Brain microvascular endothelial cell (primary cell): ENCODE data around the gene EIF3L.

Source experiments
- DNase-seq: peaks from one replicate; pipeline ENCODE4 v3.0.0-alpha.2; 2020
- H3K27ac ChIP-seq: fragments of 250-450 bp; sonication (Bioruptor Pico); 2 replicates; pipeline ENCODE4 v1.5.1; 2020; ENCODE audit warnings: mild to moderate bottlenecking, moderate library complexity
- H3K27me3 ChIP-seq: fragments of 250-450 bp; sonication (Bioruptor Pico); replicated peaks from 2 replicates; pipeline ENCODE4 v1.5.1; 2020; ENCODE audit warnings: mild to moderate bottlenecking
- H3K36me3 ChIP-seq: fragments of 250-450 bp; sonication (Bioruptor Pico); replicated peaks from 2 replicates; pipeline ENCODE4 v1.5.1; 2020; ENCODE audit warnings: mild to moderate bottlenecking
- H3K4me3 ChIP-seq: 2 replicates; pipeline ENCODE4 v1.5.1; 2011; ENCODE audit warnings: low read depth, mild to moderate bottlenecking, control low read depth, low read length, moderate library complexity
- in situ Hi-C: cut with HindIII; loops from 2 replicates; pipeline ENCODE4 v1.10.0; 2017; ENCODE audit warnings: low sequenced_read_pairs, low pct_ligation_motif_present
- TF ChIP-seq, protein P1 (sequence below): IDR thresholded peaks from 2 replicates; pipeline ENCODE4 v1.5.1; 2011; ENCODE audit warnings: low read depth, mild to moderate bottlenecking, moderate library complexity, low read length, control low read depth, inconsistent platforms; ENCODE audit errors: missing control alignments

The EIF3L gene

DNA sequence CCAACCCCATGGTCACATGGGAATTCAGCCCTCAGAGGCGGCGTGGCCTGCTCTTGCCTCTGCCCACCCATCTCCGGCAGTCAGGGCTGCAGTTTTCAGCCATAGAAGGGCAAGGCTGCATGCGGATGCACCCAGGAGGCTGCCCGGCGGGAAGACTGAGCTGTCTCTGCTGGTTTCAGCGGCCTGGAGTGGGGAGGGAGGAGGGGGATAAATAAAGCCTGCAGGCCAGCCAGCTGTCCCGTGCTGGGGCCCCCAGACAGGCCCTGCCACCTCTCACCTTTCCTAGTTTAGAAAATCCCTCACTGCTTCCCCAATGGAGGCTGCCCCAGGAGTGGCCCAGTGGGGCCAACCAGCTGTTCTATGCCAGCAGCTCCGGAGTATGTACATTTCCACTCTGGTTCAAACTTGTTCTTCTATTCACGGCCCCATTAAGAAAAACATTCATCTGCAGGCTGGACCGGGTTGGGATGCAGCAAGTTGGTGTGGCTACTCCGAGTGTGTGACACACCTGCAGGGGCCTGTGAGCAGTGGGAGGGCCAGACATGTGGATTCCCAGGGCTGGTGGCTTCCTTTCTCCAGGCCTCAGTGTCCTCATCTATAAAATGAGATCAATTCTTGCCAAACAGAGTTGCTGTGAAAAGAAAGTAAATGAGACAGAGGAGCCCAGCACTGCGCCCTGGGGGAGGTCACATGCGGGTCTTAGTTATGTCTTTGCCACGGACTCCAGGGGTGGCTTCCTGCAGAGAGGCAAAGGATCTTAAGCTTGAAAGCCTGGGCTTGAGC is 61.9 kb downstream of the EIF3L start:
- peaks cover 36% of the 10 kb centered on the region for H3K36me3 ChIP-seq
- no peak overlapping the region for H3K27ac ChIP-seq
- no peaks in the 10 kb centered on the region for H3K27me3 ChIP-seq
- TF ChIP-seq, protein P1, sequence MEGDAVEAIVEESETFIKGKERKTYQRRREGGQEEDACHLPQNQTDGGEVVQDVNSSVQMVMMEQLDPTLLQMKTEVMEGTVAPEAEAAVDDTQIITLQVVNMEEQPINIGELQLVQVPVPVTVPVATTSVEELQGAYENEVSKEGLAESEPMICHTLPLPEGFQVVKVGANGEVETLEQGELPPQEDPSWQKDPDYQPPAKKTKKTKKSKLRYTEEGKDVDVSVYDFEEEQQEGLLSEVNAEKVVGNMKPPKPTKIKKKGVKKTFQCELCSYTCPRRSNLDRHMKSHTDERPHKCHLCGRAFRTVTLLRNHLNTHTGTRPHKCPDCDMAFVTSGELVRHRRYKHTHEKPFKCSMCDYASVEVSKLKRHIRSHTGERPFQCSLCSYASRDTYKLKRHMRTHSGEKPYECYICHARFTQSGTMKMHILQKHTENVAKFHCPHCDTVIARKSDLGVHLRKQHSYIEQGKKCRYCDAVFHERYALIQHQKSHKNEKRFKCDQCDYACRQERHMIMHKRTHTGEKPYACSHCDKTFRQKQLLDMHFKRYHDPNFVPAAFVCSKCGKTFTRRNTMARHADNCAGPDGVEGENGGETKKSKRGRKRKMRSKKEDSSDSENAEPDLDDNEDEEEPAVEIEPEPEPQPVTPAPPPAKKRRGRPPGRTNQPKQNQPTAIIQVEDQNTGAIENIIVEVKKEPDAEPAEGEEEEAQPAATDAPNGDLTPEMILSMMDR = no peak
- H3K4me3 ChIP-seq = no peak overlapping the region
- in situ Hi-C loops = no loop called here
- no peak for DNase-seq

DNA sequence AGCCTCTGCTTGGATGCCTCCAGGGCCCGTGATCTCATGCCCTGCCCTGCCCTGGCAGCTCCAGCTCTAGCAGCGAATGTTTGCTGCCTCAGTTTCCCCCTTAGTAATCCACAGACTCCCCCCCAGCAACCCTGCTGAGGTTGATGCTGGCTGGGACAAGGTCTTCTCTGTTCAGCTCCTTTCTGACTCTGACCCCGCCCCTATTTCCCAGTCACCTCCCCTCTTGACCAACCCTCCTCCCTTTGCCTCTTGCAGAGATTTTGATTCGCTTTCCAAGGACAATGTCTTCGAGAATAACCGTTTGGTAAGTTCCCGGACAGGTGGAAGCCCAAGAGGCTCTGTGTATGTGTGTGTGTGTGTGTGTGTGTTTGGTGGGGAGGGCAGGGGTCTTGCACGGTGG is 62.5 kb downstream of the EIF3L start:
- Histone ChIP-seq H3K27me3 (no peaks in the 10 kb centered on the region), H3K36me3 (peaks cover 42% of the 10 kb centered on the region), H3K27ac (no peak overlapping the region), H3K4me3 (no peak overlapping the region)
- no peak for DNase-seq
- in situ Hi-C loops = no loop called here
- TF ChIP-seq, protein P1 = no peak

DNA sequence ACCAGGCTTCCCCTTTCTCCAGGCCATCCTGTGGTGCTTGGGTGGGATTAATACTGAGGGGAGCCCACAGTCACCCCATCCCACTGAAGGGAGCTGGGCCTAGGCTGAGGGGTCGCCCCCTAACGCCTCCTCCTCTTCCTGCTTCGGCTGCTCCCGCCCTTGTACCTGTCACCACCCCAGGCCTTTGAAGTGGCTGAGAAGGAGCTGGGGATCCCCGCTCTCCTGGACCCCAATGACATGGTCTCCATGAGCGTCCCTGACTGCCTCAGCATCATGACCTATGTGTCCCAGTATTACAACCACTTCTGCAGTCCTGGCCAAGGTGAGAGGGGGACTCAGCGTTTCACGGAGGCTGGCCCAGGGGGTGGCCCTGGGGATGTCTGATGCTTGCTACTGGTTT is 63.0 kb downstream of the EIF3L start:
- TF ChIP-seq, protein P1 = no peak
- in situ Hi-C loops = no loop called here
- Histone ChIP-seq H3K36me3 (peaks cover 47% of the 10 kb centered on the region), H3K27ac (no peak overlapping the region), H3K27me3 (no peaks in the 10 kb centered on the region), H3K4me3 (no peak overlapping the region)
- no peak for DNase-seq

DNA sequence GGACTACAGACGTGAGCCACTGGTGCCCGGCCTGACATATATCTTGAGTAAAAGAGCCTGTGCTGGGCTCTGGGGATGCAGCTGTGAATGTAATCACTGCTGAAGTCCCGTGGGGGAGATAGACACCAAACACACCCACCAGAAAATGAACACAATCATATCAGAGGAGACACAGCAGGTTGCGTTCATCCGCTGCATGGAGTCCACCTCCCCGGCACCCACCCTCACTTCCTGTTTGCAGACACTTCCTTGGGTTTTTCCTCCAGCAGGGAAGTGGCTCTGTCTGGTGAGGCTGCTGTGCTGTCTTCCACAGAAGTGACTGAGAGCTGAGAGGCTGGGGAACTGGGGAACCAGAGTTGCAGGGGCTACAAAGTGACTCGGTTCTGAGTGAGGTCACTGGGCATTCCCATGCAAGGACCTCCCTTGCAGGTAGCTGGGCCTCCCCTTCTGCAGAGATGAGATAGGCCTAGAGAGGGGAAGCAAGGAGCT is 64.1 kb downstream of the EIF3L start:
- DNase-seq = no peak
- TF ChIP-seq, protein P1 = no peak
- Histone ChIP-seq H3K36me3 (peaks cover 58% of the 10 kb centered on the region), H3K4me3 (no peak overlapping the region), H3K27ac (no peak overlapping the region), H3K27me3 (no peaks in the 10 kb centered on the region)
- in situ Hi-C loops = no loop called here

DNA sequence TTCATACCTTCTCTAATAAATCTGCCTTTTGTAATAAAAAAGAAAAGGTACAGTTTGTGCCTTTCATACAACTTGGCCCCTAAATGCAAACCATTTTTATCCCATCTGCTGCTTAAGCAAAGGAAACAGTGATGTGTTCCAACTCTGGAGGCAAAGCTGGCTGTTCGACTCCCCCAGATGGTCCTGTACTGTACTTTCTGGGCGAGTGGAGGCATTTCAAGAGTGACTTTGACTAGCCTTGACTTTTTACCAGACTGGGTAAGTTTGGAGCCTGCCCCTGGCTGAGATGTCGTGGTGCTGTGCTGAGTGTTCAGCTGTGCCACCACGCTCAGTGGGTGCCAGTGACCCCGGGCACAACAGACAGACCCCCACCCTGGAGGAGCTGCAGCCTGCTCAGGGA is 67.1 kb downstream of the EIF3L start:
- H3K36me3 ChIP-seq = peaks cover 73% of the 10 kb centered on the region
- H3K4me3 ChIP-seq = no peak overlapping the region
- H3K27ac ChIP-seq = no peak overlapping the region
- in situ Hi-C loops = no loop called here
- TF ChIP-seq, protein P1 = no peak
- no peaks in the 10 kb centered on the region for H3K27me3 ChIP-seq
- DNase-seq = no peak

DNA sequence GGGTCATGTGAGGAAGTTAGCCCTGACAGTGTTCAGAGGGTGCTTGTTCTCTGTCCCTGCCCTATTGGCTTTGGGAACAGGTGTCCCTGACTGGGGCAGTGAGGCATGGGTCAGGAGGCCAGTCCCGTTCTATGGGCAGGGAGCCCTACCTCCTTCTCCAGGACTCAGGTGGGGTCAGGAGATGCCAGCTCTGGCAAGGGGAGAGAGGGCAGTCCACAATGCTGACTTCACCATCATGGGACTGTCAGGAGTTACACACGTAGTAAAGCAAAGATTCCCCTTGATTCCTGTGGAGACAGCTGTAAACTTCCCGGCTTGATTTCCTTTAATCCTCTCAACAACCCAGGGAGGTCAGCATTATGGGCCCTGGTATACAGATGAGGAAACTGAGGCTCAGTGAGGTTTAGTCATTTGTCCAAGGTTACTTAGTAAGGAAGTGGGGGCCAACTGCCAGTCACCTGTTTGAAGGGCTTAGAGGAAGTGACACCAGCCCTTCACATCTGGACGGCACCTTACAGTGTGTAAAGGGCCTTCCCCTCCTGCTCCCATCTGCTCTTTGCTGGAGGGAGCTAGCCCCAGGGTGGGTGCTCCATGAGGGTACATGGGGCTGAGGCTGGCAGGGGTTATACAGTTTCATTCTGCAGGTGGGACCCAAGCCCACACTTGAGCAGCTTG is 68.8 kb downstream of the EIF3L start:
- no peak for DNase-seq
- no peak overlapping the region for H3K27ac ChIP-seq
- TF ChIP-seq, protein P1 = no peak
- H3K27me3 ChIP-seq = no peaks in the 10 kb centered on the region
- H3K4me3 ChIP-seq = no peak overlapping the region
- in situ Hi-C loops = no loop called here
- peaks cover 63% of the 10 kb centered on the region for H3K36me3 ChIP-seq
